Measurements from ENCODE around the gene DAAM2.

The DAAM2 gene

GRCh38 chr6:39818695-39819094 is 26.5 kb downstream of the DAAM2 start:
- H3K4me3 Mint-ChIP-seq = no peak overlapping the region
- H3K4me1 Mint-ChIP-seq (ENCODE audit: low read depth) = no peaks in the 10 kb centered on the region
- H3K27me3 Mint-ChIP-seq (ENCODE audit: low read depth) = no peaks in the 10 kb centered on the region
- H3K36me3 Mint-ChIP-seq (ENCODE audit: low read depth) = no peaks in the 10 kb centered on the region
- no peaks in the 10 kb centered on the region for H3K9me3 Mint-ChIP-seq
- no peak overlapping the region for H3K27ac Mint-ChIP-seq
- DNase-seq (ENCODE audit: low spot score) = no peak

DNA sequence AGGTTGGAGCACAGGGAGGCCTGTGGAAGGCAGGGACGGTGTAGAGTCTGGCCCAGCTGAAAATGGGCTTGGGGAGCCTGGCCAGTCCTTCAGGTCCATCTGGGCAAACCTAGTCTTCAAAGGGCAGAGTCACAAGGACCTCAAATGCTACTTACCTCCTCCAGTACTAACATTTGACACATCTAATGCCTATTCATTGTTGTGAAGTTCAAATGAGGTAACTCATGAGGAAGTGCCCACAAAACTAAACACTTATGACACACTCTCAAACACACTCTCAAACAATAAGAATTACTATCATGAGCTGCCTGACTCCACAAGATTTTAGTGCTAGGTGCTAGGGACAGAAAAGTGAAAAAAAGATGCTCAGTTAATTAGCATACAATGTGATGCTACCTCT is 27.1 kb downstream of the DAAM2 start:
- Mint-ChIP-seq H3K27me3 (ENCODE audit: low read depth) (no peaks in the 10 kb centered on the region), H3K9me3 (no peaks in the 10 kb centered on the region), H3K4me3 (no peak overlapping the region), H3K36me3 (ENCODE audit: low read depth) (no peaks in the 10 kb centered on the region), H3K27ac (no peak overlapping the region), H3K4me1 (ENCODE audit: low read depth) (no peaks in the 10 kb centered on the region)
- DNase-seq (ENCODE audit: low spot score) = no peak

GRCh38 chr6:39819676-39820075 is 27.5 kb downstream of the DAAM2 start:
- Mint-ChIP-seq H3K9me3 (no peaks in the 10 kb centered on the region), H3K36me3 (ENCODE audit: low read depth) (no peaks in the 10 kb centered on the region)
- DNase-seq (ENCODE audit: low spot score) = no peak

DNA sequence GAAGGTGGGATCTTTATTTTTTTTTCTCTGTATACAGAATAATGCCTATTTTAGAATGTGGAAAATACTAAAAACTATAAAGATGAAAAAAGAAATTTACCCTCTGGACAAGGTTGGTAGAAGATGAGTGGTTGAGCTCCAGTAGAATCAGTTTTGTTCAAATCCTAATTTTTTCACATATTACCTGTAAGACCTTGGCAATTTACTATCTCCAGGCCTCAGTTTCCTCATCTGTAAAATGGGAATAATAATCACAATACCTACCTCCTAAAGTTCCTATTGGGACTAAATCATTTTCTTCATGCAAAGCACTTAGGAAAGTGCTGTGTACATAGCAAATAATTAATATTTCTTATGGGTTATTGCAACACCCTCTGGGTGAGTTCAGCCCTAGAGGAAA is 28.4 kb downstream of the DAAM2 start:
- no peak overlapping the region for H3K4me3 Mint-ChIP-seq
- no peaks in the 10 kb centered on the region for H3K36me3 Mint-ChIP-seq (ENCODE audit: low read depth)
- no peak for DNase-seq (ENCODE audit: low spot score)
- no peaks in the 10 kb centered on the region for H3K4me1 Mint-ChIP-seq (ENCODE audit: low read depth)
- H3K9me3 Mint-ChIP-seq = no peaks in the 10 kb centered on the region
- no peak overlapping the region for H3K27ac Mint-ChIP-seq
- no peaks in the 10 kb centered on the region for H3K27me3 Mint-ChIP-seq (ENCODE audit: low read depth)

More at GRCh38 chr6:39819676-39820075, 27.5 kb downstream of the DAAM2 start:
- H3K4me1 Mint-ChIP-seq (ENCODE audit: low read depth) = no peaks in the 10 kb centered on the region
- no peaks in the 10 kb centered on the region for H3K27me3 Mint-ChIP-seq (ENCODE audit: low read depth)
- no peak overlapping the region for H3K4me3 Mint-ChIP-seq
- no peak overlapping the region for H3K27ac Mint-ChIP-seq

- DNase-seq (ENCODE audit: low spot score) = no peak
- Mint-ChIP-seq H3K4me1 (ENCODE audit: low read depth) (no peaks in the 10 kb centered on the region), H3K9me3 (no peaks in the 10 kb centered on the region), H3K27ac (no peak overlapping the region), H3K36me3 (ENCODE audit: low read depth) (no peaks in the 10 kb centered on the region), H3K4me3 (no peak overlapping the region), H3K27me3 (ENCODE audit: low read depth) (no peaks in the 10 kb centered on the region)
Measured at GRCh38 chr6:39821046-39821740, 29.0 kb downstream of the DAAM2 start.

DNA sequence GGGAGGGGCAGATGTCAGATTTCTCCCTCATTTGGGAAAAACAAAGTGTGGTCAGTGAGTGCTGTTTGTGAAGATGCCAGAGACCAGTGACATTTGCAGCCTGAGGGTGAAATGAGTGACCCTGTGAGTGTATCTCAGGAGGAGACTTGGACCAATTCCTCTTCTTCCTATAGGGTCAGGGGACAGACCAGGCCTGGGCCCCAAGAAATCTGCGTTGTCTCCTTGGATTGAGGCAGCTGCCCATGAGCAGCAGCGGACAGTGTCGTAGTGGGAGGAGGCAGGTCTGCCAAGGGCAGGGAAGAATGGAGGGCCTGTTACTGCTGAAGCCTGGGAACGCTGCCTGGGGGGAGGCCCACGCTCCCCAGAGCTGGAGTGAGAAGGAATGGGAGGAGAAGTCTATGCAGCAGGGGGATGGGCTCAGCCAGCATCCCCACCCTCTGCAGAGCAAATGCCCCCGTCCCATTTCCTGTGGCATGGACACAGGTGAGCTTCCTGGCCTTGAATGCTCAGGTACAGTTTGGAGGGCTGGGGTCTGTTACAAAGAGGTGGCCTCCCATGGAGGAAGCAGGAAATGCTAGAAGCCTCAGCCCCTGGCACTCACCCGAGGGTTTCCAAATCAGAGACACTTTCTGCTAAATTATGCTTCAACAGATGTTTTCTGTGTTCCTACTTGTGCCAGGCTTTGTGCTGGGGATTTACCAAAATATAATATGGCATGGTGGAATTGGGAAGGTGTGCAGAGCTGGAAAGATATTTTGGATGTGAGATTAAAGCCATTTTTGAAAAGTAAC is 29.8 kb downstream of the DAAM2 start:
- no peak for DNase-seq (ENCODE audit: low spot score)
- Mint-ChIP-seq H3K27ac (no peak overlapping the region), H3K36me3 (ENCODE audit: low read depth) (no peaks in the 10 kb centered on the region), H3K27me3 (ENCODE audit: low read depth) (no peaks in the 10 kb centered on the region), H3K9me3 (no peaks in the 10 kb centered on the region), H3K4me1 (ENCODE audit: low read depth) (no peaks in the 10 kb centered on the region), H3K4me3 (no peak overlapping the region)

- no peak for DNase-seq (ENCODE audit: low spot score)
- Mint-ChIP-seq H3K27me3 (ENCODE audit: low read depth) (no peaks in the 10 kb centered on the region), H3K4me3 (no peak overlapping the region), H3K27ac (no peak overlapping the region), H3K9me3 (no peaks in the 10 kb centered on the region), H3K4me1 (ENCODE audit: low read depth) (no peaks in the 10 kb centered on the region), H3K36me3 (ENCODE audit: low read depth) (no peaks in the 10 kb centered on the region)
Measured at GRCh38 chr6:39822846-39823815, 31.0 kb downstream of the DAAM2 start.

- H3K27me3 Mint-ChIP-seq (ENCODE audit: low read depth) = no peaks in the 10 kb centered on the region
- H3K36me3 Mint-ChIP-seq (ENCODE audit: low read depth) = no peaks in the 10 kb centered on the region
- no peak overlapping the region for H3K4me3 Mint-ChIP-seq
- H3K27ac Mint-ChIP-seq = no peak overlapping the region
- H3K9me3 Mint-ChIP-seq = no peaks in the 10 kb centered on the region
- H3K4me1 Mint-ChIP-seq (ENCODE audit: low read depth) = no peaks in the 10 kb centered on the region
- DNase-seq (ENCODE audit: low spot score) = no peak
Measured at GRCh38 chr6:39824030-39824926, 32.1 kb downstream of the DAAM2 start.

DNA sequence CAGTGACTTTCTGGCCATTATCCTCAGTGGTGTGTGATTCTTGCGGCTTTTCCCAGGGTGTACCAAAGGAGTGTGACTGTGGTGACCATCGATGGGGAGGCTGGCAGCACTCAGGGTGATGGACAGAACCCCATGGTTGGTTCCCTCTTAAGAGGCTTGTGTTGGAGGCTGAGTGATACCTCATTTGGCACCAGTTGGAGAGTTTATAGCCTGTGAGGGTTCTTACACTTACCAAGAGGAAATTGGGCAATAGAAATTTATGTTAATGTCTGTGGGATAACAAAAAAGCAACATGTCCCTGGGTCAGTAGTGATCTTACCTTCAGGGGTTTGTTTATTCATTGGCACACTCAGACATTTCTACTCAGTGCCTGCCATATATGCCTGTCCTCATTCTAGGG is 37.2 kb downstream of the DAAM2 start:
- no peak for DNase-seq (ENCODE audit: low spot score)
- H3K4me3 Mint-ChIP-seq = no peak overlapping the region
- no peaks in the 10 kb centered on the region for H3K9me3 Mint-ChIP-seq
- H3K36me3 Mint-ChIP-seq (ENCODE audit: low read depth) = no peaks in the 10 kb centered on the region
- H3K4me1 Mint-ChIP-seq (ENCODE audit: low read depth) = no peaks in the 10 kb centered on the region
- no peak overlapping the region for H3K27ac Mint-ChIP-seq
- H3K27me3 Mint-ChIP-seq (ENCODE audit: low read depth) = no peaks in the 10 kb centered on the region

- no peaks in the 10 kb centered on the region for H3K27me3 Mint-ChIP-seq (ENCODE audit: low read depth)
- H3K27ac Mint-ChIP-seq = no peak overlapping the region
- H3K4me1 Mint-ChIP-seq (ENCODE audit: low read depth) = no peaks in the 10 kb centered on the region
Measured at GRCh38 chr6:39830444-39830843, 38.3 kb downstream of the DAAM2 start.

GRCh38 chr6:39831701-39832100 is 39.5 kb downstream of the DAAM2 start:
- Mint-ChIP-seq H3K36me3 (ENCODE audit: low read depth) (no peaks in the 10 kb centered on the region), H3K9me3 (no peaks in the 10 kb centered on the region), H3K4me1 (ENCODE audit: low read depth) (no peaks in the 10 kb centered on the region), H3K27me3 (ENCODE audit: low read depth) (no peaks in the 10 kb centered on the region), H3K27ac (no peak overlapping the region), H3K4me3 (no peak overlapping the region)
- no peak for DNase-seq (ENCODE audit: low spot score)

More at GRCh38 chr6:39830444-39830843, 38.3 kb downstream of the DAAM2 start:
- H3K9me3 Mint-ChIP-seq = no peaks in the 10 kb centered on the region
- H3K4me3 Mint-ChIP-seq = no peak overlapping the region
- no peak for DNase-seq (ENCODE audit: low spot score)
- H3K36me3 Mint-ChIP-seq (ENCODE audit: low read depth) = no peaks in the 10 kb centered on the region

DNA sequence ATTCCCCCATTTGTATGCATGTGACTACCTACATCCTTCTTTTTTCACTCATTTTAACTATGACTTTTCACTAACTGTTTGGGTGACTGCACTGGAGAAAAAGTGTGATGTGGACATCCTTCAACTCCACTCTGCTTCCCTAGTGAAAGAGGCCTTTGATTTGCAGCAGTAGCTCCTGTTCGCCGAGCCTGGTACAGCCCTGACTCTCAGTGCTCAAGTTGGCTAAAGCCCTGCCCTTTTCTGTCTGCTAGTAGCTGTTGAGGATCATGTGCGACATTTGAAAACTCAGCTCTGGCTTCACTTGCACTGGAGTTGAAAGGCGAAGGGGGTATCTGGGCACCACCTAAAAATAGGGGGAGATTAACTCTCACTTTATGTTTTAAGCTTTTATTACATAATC is 42.1 kb downstream of the DAAM2 start:
- Mint-ChIP-seq H3K9me3 (no peaks in the 10 kb centered on the region), H3K27me3 (ENCODE audit: low read depth) (no peaks in the 10 kb centered on the region), H3K4me1 (ENCODE audit: low read depth) (no peaks in the 10 kb centered on the region), H3K36me3 (ENCODE audit: low read depth) (no peaks in the 10 kb centered on the region), H3K4me3 (no peak overlapping the region), H3K27ac (no peak overlapping the region)
- no peak for DNase-seq (ENCODE audit: low spot score)

GRCh38 chr6:39834866-39835265 is 42.7 kb downstream of the DAAM2 start:
- DNase-seq (ENCODE audit: low spot score) = no peak
- Mint-ChIP-seq H3K4me1 (ENCODE audit: low read depth) (no peaks in the 10 kb centered on the region), H3K27me3 (ENCODE audit: low read depth) (peaks cover 3% of the 10 kb centered on the region), H3K36me3 (ENCODE audit: low read depth) (no peaks in the 10 kb centered on the region), H3K4me3 (no peak overlapping the region), H3K27ac (no peak overlapping the region), H3K9me3 (no peaks in the 10 kb centered on the region)
